HG02852 (cell line): ENCODE data around the gene FRYL.
A peak's percentile ranks its signal among the peaks of the same experiment; 100 is the strongest.
"Not testable (repeated sequence)": the region's sequence is repeated elsewhere in the genome, so short reads cannot be mapped to it uniquely, and the experiment has no call there.

Source experiments
- ATAC-seq: cut with Tn5 transposase; IDR thresholded peaks from one replicate; pipeline ENCODE4 v1.9.1; 2021; ENCODE audit warnings: mild to moderate bottlenecking, moderate library complexity; ENCODE audit not compliant: unreplicated experiment

The FRYL gene

GRCh38 chr4:48779998-48780864, at the start of gene FRYL:
Gene FRYL, minus strand, starts transcription at chr4:48780279. Its CDS starts 145,869 bp downstream, at chr4:48634410.
- ATAC-seq, result peak; percentile 87

DNA sequence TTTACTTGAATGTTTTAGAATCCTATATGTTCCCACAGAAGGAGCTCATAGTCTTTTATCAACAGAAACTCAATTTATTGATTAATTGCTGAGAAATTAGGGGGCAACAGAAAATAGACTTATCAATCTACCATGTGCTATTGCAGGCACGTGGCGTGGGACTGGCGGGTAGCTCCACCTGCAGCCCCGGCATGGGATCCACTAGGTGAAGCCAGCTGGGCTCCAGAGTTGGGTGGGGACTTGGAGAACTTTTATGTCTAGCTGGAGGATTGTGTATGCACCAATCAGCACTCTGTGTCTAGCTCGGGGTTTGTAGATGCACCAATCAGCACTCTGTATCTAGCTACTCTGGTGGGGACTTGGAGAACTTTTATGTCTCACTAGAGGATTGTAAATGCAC, 47.5 kb upstream of the FRYL start:
- ATAC-seq, result no peak

- ATAC-seq, result not testable (repeated sequence)
Observed at GRCh38 chr4:48821431-48821830, 41.4 kb upstream of the FRYL start.

- ATAC-seq, result no peak
Observed at GRCh38 chr4:48816971-48817370, 36.9 kb upstream of the FRYL start.

DNA sequence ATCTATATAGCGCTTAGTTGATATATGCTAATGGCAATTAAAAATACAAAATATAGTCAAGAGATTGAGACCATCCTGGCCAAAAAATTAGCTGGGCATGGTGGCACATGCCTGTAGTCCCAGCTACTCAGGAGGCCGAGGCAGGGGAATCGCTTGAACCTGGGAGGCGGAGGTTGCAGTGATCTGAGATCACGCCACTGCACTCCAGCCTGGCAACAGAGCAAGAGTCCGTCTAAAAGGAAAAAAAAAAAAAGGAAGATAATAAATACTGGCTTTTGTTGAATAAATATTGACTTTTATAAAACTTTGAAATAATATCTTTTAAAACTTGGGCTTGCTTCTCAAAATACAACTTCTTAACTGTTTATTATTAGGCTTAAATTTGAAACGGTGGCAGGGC, 36.2 kb upstream of the FRYL start:
- not testable (repeated sequence) for ATAC-seq

GRCh38 chr4:48815483-48815882, 35.4 kb upstream of the FRYL start:
- peak; percentile 47 for ATAC-seq

DNA sequence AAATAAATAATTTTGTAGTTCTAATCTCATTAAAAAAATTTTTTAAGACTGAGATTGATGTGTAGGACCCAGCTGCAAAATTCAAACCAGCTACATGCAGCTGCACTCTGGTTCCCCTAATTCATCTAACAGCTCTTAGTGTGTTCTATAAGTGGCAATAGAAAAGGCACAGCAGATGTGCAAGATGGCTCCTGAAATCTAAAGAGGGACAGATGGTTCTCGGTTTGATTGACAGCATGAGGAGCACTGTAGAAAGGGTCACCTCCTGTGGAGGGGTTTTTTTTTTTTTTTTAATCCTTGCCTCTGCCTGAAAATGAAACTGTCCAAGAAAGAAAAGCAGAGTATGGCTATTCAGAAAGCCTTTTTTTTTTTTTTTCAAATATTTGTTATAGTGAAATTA, 33.9 kb upstream of the FRYL start:
- ATAC-seq, result peak; percentile 78

GRCh38 chr4:48812866-48813265, 32.8 kb upstream of the FRYL start:
- ATAC-seq, result no peak

DNA sequence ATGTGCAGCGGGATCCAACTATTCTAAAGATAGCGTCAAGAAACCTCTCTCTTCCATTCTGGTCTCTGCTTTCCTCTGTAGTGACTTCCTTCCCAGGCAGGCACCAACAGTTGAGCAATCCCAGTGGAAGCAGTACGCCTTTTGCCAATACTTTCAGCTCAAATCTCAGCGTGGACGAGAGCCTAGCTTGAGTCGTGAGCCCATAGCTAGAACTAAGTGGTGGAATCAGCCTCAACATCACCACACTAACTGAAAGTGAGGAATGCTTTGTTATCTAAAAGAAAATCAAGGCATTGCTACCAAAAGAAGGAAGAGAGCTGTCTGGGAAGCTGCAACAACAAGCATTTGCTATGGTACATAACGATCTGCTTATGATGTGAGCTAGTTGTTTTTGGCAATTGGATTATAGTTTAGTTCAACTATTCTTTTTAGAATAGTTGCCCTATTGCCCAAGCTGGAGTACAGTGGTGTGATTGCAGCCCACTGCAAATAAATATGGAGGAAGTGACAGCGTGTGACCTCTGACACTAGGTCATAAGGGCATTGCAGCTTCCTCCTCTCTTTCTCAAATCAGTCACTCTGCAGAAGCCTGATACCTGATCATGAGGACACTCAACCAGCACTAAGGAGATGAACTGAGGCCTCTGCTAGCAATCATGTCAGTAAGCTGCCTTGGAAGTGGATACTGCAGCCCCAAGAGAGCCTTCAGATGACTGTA, 24.7 kb upstream of the FRYL start:
- ATAC-seq, result no peak

- no peak for ATAC-seq
Observed at GRCh38 chr4:48801016-48801715, 21.1 kb upstream of the FRYL start.

DNA sequence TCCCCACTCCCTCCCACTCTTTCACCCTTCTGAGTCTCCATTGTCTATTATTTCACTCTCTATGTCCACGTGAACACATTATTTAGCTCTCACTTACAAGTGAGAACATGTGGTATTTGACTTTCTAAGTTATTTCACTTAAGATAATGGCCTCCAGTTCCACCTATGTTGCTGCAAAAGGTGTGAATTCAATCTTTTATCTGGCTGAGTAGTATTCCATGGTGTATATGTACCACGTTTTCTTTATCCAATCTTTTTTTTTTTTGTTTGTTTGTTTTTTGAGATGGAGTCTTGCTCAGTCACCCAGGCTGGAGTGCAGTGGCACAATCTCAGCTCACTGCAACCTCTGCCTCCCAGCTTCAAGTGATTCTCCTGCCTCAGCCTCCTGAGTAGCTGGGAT, 20.1 kb upstream of the FRYL start:
- not testable (repeated sequence) for ATAC-seq

DNA sequence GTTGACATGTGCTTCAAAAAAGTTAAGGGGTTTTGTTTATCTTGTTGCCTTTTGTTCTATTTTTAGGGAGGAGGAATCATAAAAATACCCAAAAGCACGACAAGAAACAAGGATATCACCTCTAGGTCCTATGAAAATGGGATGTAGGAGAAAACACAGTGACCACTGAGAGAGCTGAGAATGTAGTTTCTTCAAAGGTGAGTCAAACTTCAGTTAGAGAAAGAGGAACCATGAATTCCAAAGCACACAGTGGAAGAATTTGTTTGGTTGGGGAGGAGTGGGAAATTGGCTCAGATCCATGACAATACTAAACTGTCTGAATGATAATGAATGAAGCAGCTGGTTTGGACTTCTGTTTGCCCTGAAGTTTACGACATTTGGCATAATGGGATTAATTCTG, 19.1 kb upstream of the FRYL start:
- peak; percentile 48 for ATAC-seq

GRCh38 chr4:48798117-48798516, 18.0 kb upstream of the FRYL start:
- no peak for ATAC-seq

GRCh38 chr4:48796927-48797679, 17.0 kb upstream of the FRYL start:
- ATAC-seq, result no peak

GRCh38 chr4:48796191-48796926, 16.3 kb upstream of the FRYL start:
- ATAC-seq, result no peak

GRCh38 chr4:48795108-48795507, 15.0 kb upstream of the FRYL start:
- peak; percentile 32 for ATAC-seq

DNA sequence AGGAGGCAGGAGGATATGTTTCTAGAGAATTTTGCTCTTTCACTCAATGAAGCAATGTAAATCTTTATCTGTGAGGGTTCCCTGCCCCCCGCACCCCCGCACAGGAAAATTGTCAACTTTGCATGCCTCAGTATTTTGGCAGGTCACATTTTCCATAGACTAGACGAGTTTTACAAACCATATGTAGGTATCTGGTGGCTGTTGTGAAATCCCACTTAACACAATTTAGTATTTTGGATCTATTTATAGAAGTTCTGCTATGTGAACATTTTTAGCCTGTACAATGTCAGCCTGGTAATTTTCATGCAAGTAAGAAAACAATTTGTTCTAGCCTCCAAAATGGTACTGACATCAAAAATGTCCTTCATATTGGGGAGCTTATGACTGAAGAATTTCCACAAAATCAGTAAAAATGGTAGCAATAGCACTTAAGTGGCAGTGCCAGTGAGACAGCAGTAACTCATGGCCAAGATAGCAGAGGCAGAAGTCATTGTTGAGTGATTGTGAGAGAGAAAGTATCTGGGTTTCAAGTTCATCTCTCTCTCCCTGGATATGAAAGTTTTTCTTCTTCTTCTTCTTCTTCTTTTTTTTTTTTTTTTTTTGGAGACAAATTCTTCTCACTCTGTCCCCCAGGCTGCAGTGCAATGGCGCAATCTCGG, 12.4 kb upstream of the FRYL start:
- ATAC-seq, result peak; percentile 60

GRCh38 chr4:48791313-48791712, 11.2 kb upstream of the FRYL start:
- ATAC-seq, result no peak

GRCh38 chr4:48790561-48790960, 10.5 kb upstream of the FRYL start:
- ATAC-seq, result no peak

- ATAC-seq, result no peak
Observed at GRCh38 chr4:48787056-48787455, 7.0 kb upstream of the FRYL start.
